Measurements from ENCODE around the gene ALG1. TPM values are rescaled to one million over a fixed set of nuclear protein-coding genes. Genes with fewer than 3 reads are reported as not detected.
"Not testable (repeated sequence)": the region's sequence is repeated elsewhere in the genome, so short reads cannot be mapped to it uniquely, and the experiment has no call there.

ALG1 gene
- total RNA-seq, 4 donors from 2014 or later = 4.8 to 17.1 (median 9.7) TPM

DNA sequence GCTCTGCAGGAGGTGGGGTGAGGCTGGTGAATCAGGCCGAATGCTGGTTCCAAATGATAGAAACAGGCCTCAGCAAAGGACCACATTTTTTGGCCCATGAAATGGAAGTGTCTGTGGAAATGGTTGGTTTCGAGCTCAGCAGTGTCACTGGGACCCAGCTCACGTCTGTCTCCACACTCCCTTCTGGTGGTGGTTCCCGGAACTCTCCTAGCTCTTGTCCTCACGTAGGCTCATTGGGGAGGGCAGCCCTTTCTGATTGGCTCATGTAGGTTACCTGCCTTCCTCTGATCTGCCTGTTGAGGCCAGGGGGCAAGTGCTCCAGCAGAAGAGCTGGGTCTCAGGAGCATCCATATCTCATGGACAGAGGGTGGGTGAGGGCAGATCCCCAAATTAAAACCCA is 4.0 kb downstream of the ALG1 start:
- intact Hi-C loops (cut with DNase I; ENCODE audit: low total_unique reads) (loop anchor here (10.0 kb wide), 1 partner anchor 461 kb away; the partner anchor contains the start of gene UBALD1), in situ Hi-C loops (cut with MboI; ENCODE audit: low sequenced_read_pairs in 4 of 4) (no loop called here)
- H3K4me1 ChIP-seq = peaks cover 8 to 13% of the 10 kb centered on the region in 2 donors
- DNase-seq (no peak), ATAC-seq (no peak)
- peaks cover 0 to 39% of the 10 kb centered on the region in 2 donors for H3K36me3 ChIP-seq
- no peaks in the 10 kb centered on the region for H3K9me3 ChIP-seq
- H3K27ac ChIP-seq = no peak overlapping the region
- H3K4me3 ChIP-seq = no peak overlapping the region
- H3K27me3 ChIP-seq = no peaks in the 10 kb centered on the region
- no peak for TF ChIP-seq CTCF (IDR thresholded peaks at IDR 0.05 in 4 of 5, conservative IDR thresholded peaks at IDR 0.05 in 1 of 5)
- TF ChIP-seq POLR2A (IDR thresholded peaks at IDR 0.05) = no peak

- DNase-seq = no peak
- H3K27me3 ChIP-seq = no peaks in the 10 kb centered on the region
- H3K4me3 ChIP-seq = no peak overlapping the region
- TF ChIP-seq POLR2A (IDR thresholded peaks at IDR 0.05) (no peak), CTCF (IDR thresholded peaks at IDR 0.05 in 4 of 5, conservative IDR thresholded peaks at IDR 0.05 in 1 of 5) (no peak)
- no peak for ATAC-seq
- intact Hi-C loops (cut with DNase I; ENCODE audit: low total_unique reads) = loop anchor here (10.0 kb wide), 1 partner anchor 463 kb away; the partner anchor contains the start of gene UBALD1
- H3K4me1 ChIP-seq = peaks cover 5 to 6% of the 10 kb centered on the region in 2 donors
- peaks cover 0 to 53% of the 10 kb centered on the region in 2 donors for H3K36me3 ChIP-seq
- in situ Hi-C loops (cut with MboI; ENCODE audit: low sequenced_read_pairs in 4 of 4) = no loop called here
- H3K27ac ChIP-seq = no peak overlapping the region
- H3K9me3 ChIP-seq = no peaks in the 10 kb centered on the region
These were observed 5.7 kb downstream of the ALG1 start for GRCh38 chr16:5077304-5077703.

DNA sequence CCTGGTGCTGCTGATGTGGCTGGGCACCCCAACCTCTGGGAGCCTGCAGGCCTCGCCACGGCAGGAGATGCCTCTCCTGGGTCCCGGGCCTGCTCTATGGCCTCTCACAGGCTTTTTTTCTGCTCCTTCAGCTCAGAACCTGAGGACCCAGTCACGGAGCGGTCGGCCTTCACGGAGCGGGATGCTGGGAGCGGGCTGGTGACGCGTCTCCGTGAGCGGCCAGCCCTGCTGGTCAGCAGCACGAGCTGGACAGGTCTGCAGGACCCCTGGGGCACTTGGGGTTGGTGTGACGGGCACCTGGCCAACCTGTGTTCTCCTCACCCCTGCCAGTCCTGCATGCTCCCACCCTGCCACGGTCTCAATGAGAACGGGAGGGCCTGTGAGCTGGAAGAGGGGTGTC is 7.0 kb downstream of the ALG1 start:
- Histone ChIP-seq H3K27me3 (no peaks in the 10 kb centered on the region), H3K4me1 (no peaks in the 10 kb centered on the region), H3K9me3 (no peaks in the 10 kb centered on the region), H3K36me3 (peaks cover 0 to 66% of the 10 kb centered on the region in 2 donors), H3K27ac (no peak overlapping the region), H3K4me3 (no peak overlapping the region)
- no peak for TF ChIP-seq CTCF (IDR thresholded peaks at IDR 0.05 in 4 of 5, conservative IDR thresholded peaks at IDR 0.05 in 1 of 5)
- no peak for TF ChIP-seq POLR2A (IDR thresholded peaks at IDR 0.05)
- in situ Hi-C loops (cut with MboI; ENCODE audit: low sequenced_read_pairs in 4 of 4) (no loop called here), intact Hi-C loops (cut with DNase I; ENCODE audit: low total_unique reads) (loop anchor here (10.0 kb wide), 1 partner anchor 464 kb away; the partner anchor contains the start of gene UBALD1)
- ATAC-seq (no peak), DNase-seq (no peak)

DNA sequence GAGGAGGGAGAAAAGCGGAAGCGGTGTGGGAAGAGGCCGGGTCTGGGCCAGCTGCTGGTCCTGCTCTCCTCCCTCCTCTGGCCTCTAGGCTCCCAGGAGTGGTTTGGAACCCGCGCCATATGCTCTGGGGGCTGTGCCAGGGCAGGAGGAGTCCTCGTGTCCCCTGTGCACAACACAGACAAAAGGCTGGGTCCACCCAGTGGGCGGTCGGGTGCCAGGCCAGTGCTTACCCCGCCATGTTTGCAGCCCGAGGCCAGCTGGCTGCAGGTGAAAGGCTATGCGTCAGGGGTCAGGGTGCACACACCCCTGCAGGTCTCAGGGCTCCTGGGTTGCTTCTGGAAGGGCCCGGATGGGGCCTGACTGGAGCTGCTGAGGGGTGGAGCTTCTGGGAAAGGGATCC is 8.8 kb downstream of the ALG1 start:
- H3K4me3 ChIP-seq; H3K27me3 ChIP-seq; H3K4me1 ChIP-seq; intact Hi-C loops (cut with DNase I; ENCODE audit: low total_unique reads); in situ Hi-C loops (cut with MboI; ENCODE audit: low sequenced_read_pairs in 4 of 4); H3K27ac ChIP-seq; H3K9me3 ChIP-seq; DNase-seq; ATAC-seq: not testable (repeated sequence)
- peaks cover 0 to 60% of the 10 kb centered on the region in 2 donors for H3K36me3 ChIP-seq

DNA sequence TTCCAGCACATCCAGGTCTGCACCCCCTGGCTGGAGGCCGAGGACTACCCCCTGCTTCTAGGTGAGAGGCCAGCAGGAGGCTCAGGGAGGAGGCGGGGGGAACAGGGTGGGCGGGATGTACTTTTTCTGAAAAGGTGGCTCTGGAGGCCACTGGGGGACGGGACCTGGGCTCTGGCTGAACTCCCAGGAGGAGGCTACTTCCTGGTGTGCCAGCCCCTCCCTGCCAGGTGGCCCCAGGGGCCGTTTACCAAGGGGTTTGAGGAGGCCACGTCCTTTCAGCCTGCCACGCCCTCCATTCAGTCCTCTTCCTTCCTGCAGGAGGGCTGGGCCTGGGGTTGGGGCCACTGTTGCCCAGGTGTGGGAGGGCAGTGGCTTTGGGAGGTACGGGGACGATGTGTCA is 9.4 kb downstream of the ALG1 start:
- H3K27ac ChIP-seq; ATAC-seq; in situ Hi-C loops (cut with MboI; ENCODE audit: low sequenced_read_pairs in 4 of 4); intact Hi-C loops (cut with DNase I; ENCODE audit: low total_unique reads); H3K4me3 ChIP-seq; H3K27me3 ChIP-seq; DNase-seq; H3K4me1 ChIP-seq; H3K9me3 ChIP-seq: not testable (repeated sequence)
- peaks cover 0 to 60% of the 10 kb centered on the region in 2 donors for H3K36me3 ChIP-seq

- intact Hi-C loops (cut with DNase I; ENCODE audit: low total_unique reads); H3K9me3 ChIP-seq; ATAC-seq; H3K4me3 ChIP-seq; H3K27me3 ChIP-seq; in situ Hi-C loops (cut with MboI; ENCODE audit: low sequenced_read_pairs in 4 of 4); DNase-seq; H3K27ac ChIP-seq; H3K4me1 ChIP-seq: not testable (repeated sequence)
- H3K36me3 ChIP-seq = peaks cover 0 to 54% of the 10 kb centered on the region in 2 donors
These were observed 12.0 kb downstream of the ALG1 start for GRCh38 chr16:5083646-5084045.

- DNase-seq; intact Hi-C loops (cut with DNase I; ENCODE audit: low total_unique reads); H3K4me1 ChIP-seq; H3K4me3 ChIP-seq; in situ Hi-C loops (cut with MboI; ENCODE audit: low sequenced_read_pairs in 4 of 4); H3K27ac ChIP-seq; ATAC-seq; H3K9me3 ChIP-seq; H3K27me3 ChIP-seq: not testable (repeated sequence)
- H3K36me3 ChIP-seq = peaks cover 0 to 55% of the 10 kb centered on the region in 2 donors
These were observed 12.6 kb downstream of the ALG1 start for GRCh38 chr16:5084099-5084731.
